A549 (cell line): ENCODE results near the gene SMPD1. TPM values are rescaled to one million over a fixed set of nuclear protein-coding genes. Genes with fewer than 3 reads are reported as not detected.
"Not testable (repeated sequence)": the region's sequence is repeated elsewhere in the genome, so short reads cannot be mapped to it uniquely, and the experiment has no call there.

Experiments used
- ATAC-seq, 2 experiments: fragments of 200-7000 bp in 1 of 2; fragments of >200 bp in 1 of 2; cut with Nextera tagmentation in 1 of 2; cut with Tn5 transposase in 1 of 2; 3 replicates each; pipeline versions ENCODE4 v1.8.0 to v1.9.1; 2018 to 2020; ENCODE audit warnings: mild to moderate bottlenecking in 1 of 2, moderate library complexity in 1 of 2
- CTCF ChIA-PET: fragments of 300-600 bp; sonication (Branson Sonifier 250); formaldehyde crosslinking; extraction: SDS; loops from one replicate; lab custom pipeline; 2021; ENCODE audit warnings: antibody characterized with exemption, inconsistent platforms; lab: Yijun Ruan, JAX
- POLR2A ChIA-PET: fragments of 350-600 bp; formaldehyde crosslinking; extraction: SDS; loops from one replicate; lab custom pipeline; 2021; ENCODE audit warnings: antibody characterized with exemption, inconsistent platforms; lab: Yijun Ruan, JAX
- DNase-seq, 2 experiments: peaks; one replicate each; pipeline versions ENCODE4 v3.0.0 to v3.0.0-alpha.2; 2011 to 2016; ENCODE audit warnings: low read depth in 1 of 2, low spot score in 1 of 2
- FAIRE-seq: peaks from 2 replicates; lab custom pipeline; 2011; peaks lifted over from hg19 to GRCh38; lab: Jason Lieb, UNC
- H3K27ac ChIP-seq, 2 experiments: fragments of >200 bp; sonication (Bioruptor Twin); formaldehyde crosslinking; 3 replicates each; pipeline ENCODE4 v1.5.1; 2016 to 2017
- H3K4me1 ChIP-seq: fragments of >200 bp; sonication (Bioruptor Twin); formaldehyde crosslinking; 3 replicates; pipeline ENCODE4 v1.6.1; 2016
- H3K4me2 ChIP-seq: fragments of >200 bp; sonication (Bioruptor Twin); formaldehyde crosslinking; 3 replicates; pipeline ENCODE4 v1.6.1; 2016
- H3K4me3 ChIP-seq: fragments of >200 bp; sonication (Bioruptor Twin); formaldehyde crosslinking; 3 replicates; pipeline ENCODE4 v1.5.1; 2016
- H3K9me3 ChIP-seq: fragments of >200 bp; sonication (Bioruptor Twin); formaldehyde crosslinking; 3 replicates; pipeline ENCODE4 v1.6.1; 2016
- BCL3 ChIP-seq: fragments of >200 bp; sonication (Bioruptor Twin); formaldehyde crosslinking; IDR thresholded peaks from 3 replicates; pipeline ENCODE4 v1.6.1; 2016
- CBX8 ChIP-seq: fragments of 200-600 bp; sonication (generic); IDR thresholded peaks from 2 replicates; pipeline ENCODE4 v1.6.1; 2016
- CEBPB ChIP-seq, 2 experiments: fragments of >200 bp in 1 of 2; sonication (Bioruptor Twin) in 1 of 2; formaldehyde crosslinking in 1 of 2; IDR thresholded peaks; 2 replicates each; pipeline ENCODE4 v1.6.1; 2012 to 2016
- ELK1 ChIP-seq: fragments of 150-350 bp; IDR thresholded peaks from 2 replicates; pipeline ENCODE4 v1.6.1; 2014; ENCODE audit warnings: low read depth, mild to moderate bottlenecking, low read length
- ESRRA ChIP-seq: fragments of 150-350 bp; IDR thresholded peaks from 2 replicates; pipeline ENCODE4 v1.6.1; 2014; ENCODE audit warnings: mild to moderate bottlenecking, low read length, borderline replicate concordance
- FOXS1 ChIP-seq: fragments of 250-450 bp; sonication (Bioruptor Pico); IDR thresholded peaks from 2 replicates; pipeline ENCODE4 v1.5.0; 2020; ENCODE audit warnings: mild to moderate bottlenecking, moderate library complexity
- KDM5A ChIP-seq: fragments of 200-600 bp; sonication (generic); IDR thresholded peaks from 2 replicates; pipeline ENCODE4 v1.6.1; 2016; ENCODE audit warnings: antibody characterized with exemption, mild to moderate bottlenecking
- MAFK ChIP-seq: fragments of 450-650 bp; IDR thresholded peaks from 2 replicates; pipeline ENCODE4 v1.6.1; 2014; ENCODE audit not compliant: partially characterized antibody
- NPAS2 ChIP-seq: fragments of 250-450 bp; sonication (Bioruptor Pico); IDR thresholded peaks from 2 replicates; pipeline ENCODE4 v1.8.0; 2022; ENCODE audit warnings: mild to moderate bottlenecking, moderate library complexity, borderline replicate concordance
- NR3C1 ChIP-seq: fragments of >200 bp; sonication (Bioruptor Twin); formaldehyde crosslinking; IDR thresholded peaks from 3 replicates; pipeline ENCODE4 v1.6.1; 2017
- PHF8 ChIP-seq: fragments of 200-600 bp; sonication (generic); IDR thresholded peaks from 2 replicates; pipeline ENCODE4 v1.6.1; 2016; ENCODE audit warnings: low read depth, mild to moderate bottlenecking, antibody characterized with exemption, moderate library complexity, borderline replicate concordance
- RCOR1 ChIP-seq: fragments of 150-350 bp; IDR thresholded peaks from 2 replicates; pipeline ENCODE4 v1.6.1; 2014; ENCODE audit warnings: antibody characterized with exemption, low read length, low read depth
- RNF2 ChIP-seq: fragments of 200-600 bp; sonication (generic); IDR thresholded peaks from 2 replicates; pipeline ENCODE4 v1.6.1; 2016; ENCODE audit warnings: low read depth, mild to moderate bottlenecking, antibody characterized with exemption, moderate library complexity, borderline replicate concordance
- ZC3H11A ChIP-seq: fragments of 450-650 bp; IDR thresholded peaks from 2 replicates; pipeline ENCODE4 v1.6.1; 2014; ENCODE audit warnings: antibody characterized with exemption, mild to moderate bottlenecking
- ZFP36 ChIP-seq: fragments of 450-650 bp; IDR thresholded peaks from 2 replicates; pipeline ENCODE4 v1.6.1; 2014; ENCODE audit warnings: borderline replicate concordance; ENCODE audit not compliant: partially characterized antibody
- ZNF302 ChIP-seq: fragments of 250-450 bp; sonication (Bioruptor Pico); IDR thresholded peaks from 2 replicates; pipeline ENCODE4 v1.9.0; 2021; ENCODE audit warnings: inconsistent platforms, mild to moderate bottlenecking, moderate library complexity
- ZSCAN20 ChIP-seq: fragments of 250-450 bp; sonication (Bioruptor Pico); IDR thresholded peaks from 2 replicates; pipeline ENCODE4 v1.8.0; 2022; ENCODE audit warnings: mild to moderate bottlenecking, moderate library complexity
- WGBS: methylation state at CpG from one replicate; pipeline ENCODE4 v1.1.6; 2017; ENCODE audit errors: missing lambda C conversion rate; 5-methylcytosine and 5-hydroxymethylcytosine counted together
- polyA plus RNA-seq, 4 experiments: library from polyadenylated mRNA; depleted of rRNA in 3 of 4; stranded (reverse); fragments of >200 nt; fragmentation: RNase III in 1 of 4; extraction: RNeasy Plus Mini Kit Qiagen cat#74134 plus additional on column Dnase treatment in 1 of 4; gene quantifications; 2 replicates in 3 of 4; 3 replicates in 1 of 4; pipeline ENCODE4 v1.2.3, GENCODE V29; 2011 to 2017

The SMPD1 gene
- polyA plus RNA-seq, 2 of the 4 experiments (the other 2 are of a cell fraction), result 5.1 to 6.8 TPM

DNA sequence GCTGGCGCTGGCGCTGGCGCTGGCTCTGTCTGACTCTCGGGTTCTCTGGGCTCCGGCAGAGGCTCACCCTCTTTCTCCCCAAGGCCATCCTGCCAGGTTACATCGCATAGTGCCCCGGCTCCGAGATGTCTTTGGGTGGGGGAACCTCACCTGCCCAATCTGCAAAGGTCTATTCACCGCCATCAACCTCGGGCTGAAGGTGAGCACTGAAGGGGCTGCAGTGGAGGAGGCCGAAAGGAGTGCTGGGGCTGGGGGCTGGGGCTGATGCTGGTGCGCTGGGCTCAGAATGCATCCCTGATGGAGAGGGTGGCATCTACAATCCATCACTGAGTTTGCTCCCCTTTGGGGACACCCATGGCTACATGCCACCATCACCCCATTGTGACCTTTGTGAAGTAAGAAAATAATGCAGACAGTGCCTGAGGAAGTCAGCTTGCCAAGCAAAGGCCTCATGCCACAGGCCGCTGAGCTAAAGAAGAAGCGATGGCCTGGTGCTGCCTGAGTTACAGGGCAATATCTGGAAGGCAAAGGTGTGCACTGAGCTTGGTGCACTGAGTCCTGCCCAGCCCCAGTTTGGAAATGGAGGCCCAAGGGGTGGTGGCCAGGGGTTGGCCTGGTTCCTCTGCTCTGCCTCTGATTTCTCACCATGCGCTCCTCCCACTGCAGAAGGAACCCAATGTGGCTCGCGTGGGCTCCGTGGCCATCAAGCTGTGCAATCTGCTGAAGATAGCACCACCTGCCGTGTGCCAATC, 620 bp downstream of the SMPD1 start (continued):
- TF ChIP-seq ESRRA (no peak), FOXS1 (no peak)

GRCh38 chr11:6391537-6392134, 1.4 kb downstream of the SMPD1 start:
- POLR2A ChIA-PET, result interaction anchor here (0.6 kb wide), 1 partner anchor 1923 kb away, joined by 3 read pairs; no protein-coding TSS in a partner anchor
- Histone ChIP-seq H3K27ac (no peak overlapping the region), H3K4me3 (no peak overlapping the region), H3K9me3 (no peaks in the 10 kb centered on the region), H3K4me1 (peaks cover 32% of the 10 kb centered on the region)
- FAIRE-seq, result no peak
- no peak for DNase-seq
- WGBS, result 96% methylated on average over 5 of the region's 18 CpGs
- ATAC-seq, result no peak
- CTCF ChIA-PET, result interaction anchor here (1.2 to 3.8 kb wide), 3 partner anchors 10 to 14 kb away, joined by 3 to 13 read pairs (median 9); no protein-coding TSS in a partner anchor
- TF ChIP-seq ZFP36 (no peak), NR3C1 (no peak), MAFK (no peak), ZSCAN20 (CRISPR knock-in tag) (no peak), CEBPB (IDR thresholded peaks at IDR 0.05) (no peak)
- TF ChIP-seq, all 56 proteins: peak for 0
- H3K4me2 ChIP-seq, result no peak overlapping the region

DNA sequence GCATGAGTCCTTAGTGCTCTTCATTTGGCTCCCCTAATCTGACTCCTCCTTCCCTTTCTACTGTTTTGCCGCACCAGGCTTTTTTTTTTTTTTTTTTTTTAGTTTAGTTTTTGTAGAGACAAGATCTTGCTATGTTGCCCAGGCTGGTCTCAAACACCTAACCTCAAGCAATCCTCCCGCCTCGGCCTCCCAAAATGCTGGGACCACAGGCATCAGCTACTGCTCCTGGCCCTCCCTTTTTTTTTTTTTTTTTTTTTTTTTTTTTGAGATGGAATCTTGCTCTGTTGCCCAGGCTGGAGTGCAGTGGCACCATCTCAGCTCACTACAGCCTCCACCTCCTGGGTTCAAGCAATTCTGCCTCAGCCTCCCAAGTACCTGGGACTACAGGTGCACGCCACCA, 2.0 kb downstream of the SMPD1 start:
- not testable (repeated sequence) for H3K27ac ChIP-seq, H3K4me2 ChIP-seq, H3K9me3 ChIP-seq, H3K4me3 ChIP-seq, DNase-seq, FAIRE-seq, ATAC-seq
- ChIA-PET CTCF (interaction anchor here (1.2 to 3.8 kb wide), 4 partner anchors 11 to 113 kb away, joined by 3 to 13 read pairs (median 3); no protein-coding TSS in a partner anchor), POLR2A (interaction anchor here (1.5 kb wide), 1 partner anchor 27 kb away, joined by 4 read pairs; the partner anchor contains the start of gene APBB1)
- WGBS, result 87% methylated on average over 4 of the region's 4 CpGs
- H3K4me1 ChIP-seq, result peaks cover 27% of the 10 kb centered on the region

DNA sequence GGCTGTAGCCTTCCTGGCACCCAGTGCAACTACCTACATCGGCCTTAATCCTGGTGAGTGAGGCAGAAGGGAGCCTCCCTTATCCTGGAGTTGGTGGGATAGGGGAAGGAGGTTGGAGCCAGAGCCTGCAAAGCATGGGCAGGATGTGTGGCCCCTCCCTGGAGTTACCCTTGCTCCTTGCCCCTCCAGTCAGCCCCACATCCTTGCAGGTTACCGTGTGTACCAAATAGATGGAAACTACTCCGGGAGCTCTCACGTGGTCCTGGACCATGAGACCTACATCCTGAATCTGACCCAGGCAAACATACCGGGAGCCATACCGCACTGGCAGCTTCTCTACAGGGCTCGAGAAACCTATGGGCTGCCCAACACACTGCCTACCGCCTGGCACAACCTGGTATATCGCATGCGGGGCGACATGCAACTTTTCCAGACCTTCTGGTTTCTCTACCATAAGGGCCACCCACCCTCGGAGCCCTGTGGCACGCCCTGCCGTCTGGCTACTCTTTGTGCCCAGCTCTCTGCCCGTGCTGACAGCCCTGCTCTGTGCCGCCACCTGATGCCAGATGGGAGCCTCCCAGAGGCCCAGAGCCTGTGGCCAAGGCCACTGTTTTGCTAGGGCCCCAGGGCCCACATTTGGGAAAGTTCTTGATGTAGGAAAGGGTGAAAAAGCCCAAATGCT, 3.9 kb downstream of the SMPD1 start:
- no peak overlapping the region for H3K27ac ChIP-seq
- DNase-seq (no peak), FAIRE-seq (no peak), ATAC-seq (no peak)
- WGBS, result 84% methylated on average over 12 of the region's 16 CpGs
- peaks cover 10% of the 10 kb centered on the region for H3K4me1 ChIP-seq
- no peaks in the 10 kb centered on the region for H3K9me3 ChIP-seq
- POLR2A ChIA-PET, result interaction anchor here (1.5 kb wide), 1 partner anchor 25 kb away, joined by 4 read pairs; the partner anchor contains the start of gene APBB1
- CTCF ChIA-PET, result interaction anchor here (1.1 to 3.8 kb wide), 2 partner anchors 12 to 15 kb away, joined by 3 to 13 read pairs; no protein-coding TSS in a partner anchor
- H3K4me2 ChIP-seq, result no peak overlapping the region
- no peak overlapping the region for H3K4me3 ChIP-seq
- no peak for TF ChIP-seq RCOR1
- no peak for TF ChIP-seq RNF2
- no peak for TF ChIP-seq BCL3
- no peak for TF ChIP-seq CBX8

DNA sequence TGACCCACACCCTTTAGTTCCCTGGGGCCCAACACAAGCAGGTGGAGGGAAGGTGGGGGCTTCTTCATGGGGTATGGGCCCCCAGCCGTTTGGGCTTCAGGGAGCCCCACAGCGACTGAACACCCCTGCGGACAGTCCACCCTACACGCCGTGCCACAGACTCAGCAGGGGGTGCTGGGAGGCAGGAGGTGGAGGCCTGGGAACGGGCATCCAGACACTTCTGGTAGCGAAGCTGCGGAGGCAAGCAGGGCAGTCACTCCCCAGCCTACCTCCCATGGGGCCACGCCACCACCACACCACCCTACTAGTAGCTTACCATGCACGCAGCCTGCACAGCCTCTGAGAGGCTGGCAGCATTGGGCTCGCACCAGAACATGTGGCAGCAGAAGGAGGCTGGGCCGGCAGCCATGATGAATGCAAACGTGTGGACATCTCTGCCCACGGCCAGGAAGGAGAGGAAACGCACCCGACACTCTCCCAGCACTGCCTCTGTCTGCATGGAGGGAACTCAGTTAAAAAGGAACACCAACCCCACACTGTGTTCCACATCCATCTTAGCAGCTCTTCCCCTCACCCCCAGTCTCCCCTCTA, 5.3 kb downstream of the SMPD1 start:
- H3K4me2 ChIP-seq, result no peak overlapping the region
- DNase-seq, result no peak
- H3K4me3 ChIP-seq, result no peak overlapping the region
- WGBS, result 90% methylated on average over 8 of the region's 16 CpGs
- CTCF ChIA-PET, result interaction anchor here (1.0 to 1.7 kb wide), 4 partner anchors 16 to 83 kb away, joined by 3 to 7 read pairs (median 4); no protein-coding TSS in a partner anchor
- H3K4me1 ChIP-seq, result peaks cover 5% of the 10 kb centered on the region; the same call in 2 of the 3 replicates
- H3K9me3 ChIP-seq, result no peaks in the 10 kb centered on the region
- no peak for TF ChIP-seq ELK1
- TF ChIP-seq NPAS2 (CRISPR knock-in tag), result no peak
- no peak for TF ChIP-seq ZC3H11A
- no peak for TF ChIP-seq PHF8
- no peak for TF ChIP-seq ZNF302
- TF ChIP-seq KDM5A, result no peak
- POLR2A ChIA-PET, result no interaction called here
- no peak overlapping the region for H3K27ac ChIP-seq
- ATAC-seq, result no peak
- FAIRE-seq, result no peak
